ENCODE measurements around the gene ZNF518B. TPM values are rescaled to one million over a fixed set of nuclear protein-coding genes. Genes with fewer than 3 reads are reported as not detected.

Gene ZNF518B
- total RNA-seq, 1 donor from 2014 or later: 7.3 TPM

DNA sequence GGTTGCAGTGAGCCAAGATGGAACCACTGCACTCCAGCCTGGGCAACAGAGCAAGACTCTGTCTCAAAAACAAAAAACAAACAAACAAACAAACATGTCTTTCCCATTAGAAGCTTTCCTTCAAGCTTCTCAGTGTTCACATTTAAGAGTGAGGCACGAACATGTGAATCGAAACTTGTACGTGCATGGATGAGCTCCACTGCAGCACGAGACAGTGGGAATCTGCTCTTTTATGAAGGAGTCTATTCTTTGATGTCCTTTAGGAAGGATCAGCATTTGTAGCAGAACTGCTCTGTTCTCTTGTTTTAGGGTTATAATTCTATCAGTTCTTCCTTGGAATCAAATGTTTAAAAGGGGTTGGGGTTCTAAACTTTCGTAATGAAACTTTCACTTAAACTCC is 23.4 kb upstream of the ZNF518B start:
- H3K9me3 ChIP-seq: no peaks in the 10 kb centered on the region
- intact Hi-C loops (cut with DNase I): no loop called here

DNA sequence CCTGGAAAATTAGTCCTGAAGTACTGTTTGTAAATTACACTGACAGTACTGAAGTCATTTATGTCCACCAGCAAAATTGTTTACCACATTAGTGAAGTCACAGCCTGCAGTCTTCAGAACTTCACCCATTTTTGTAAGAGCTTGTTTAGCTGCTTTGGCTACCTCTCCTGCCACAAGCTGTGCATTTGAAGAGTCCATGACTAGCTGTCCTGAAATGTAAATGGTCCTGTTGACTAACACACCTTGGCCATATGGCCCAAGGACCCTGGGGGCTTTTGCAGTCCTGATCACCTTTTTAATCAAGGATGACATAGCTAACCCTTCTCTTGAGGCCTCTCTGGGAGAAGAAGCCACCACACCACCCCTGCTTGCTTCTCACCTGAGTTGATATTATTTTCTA is 21.4 kb upstream of the ZNF518B start:
- Histone ChIP-seq H3K4me3 (no peak overlapping the region), H3K36me3 (no peaks in the 10 kb centered on the region), H3K4me1 (no peaks in the 10 kb centered on the region), H3K27ac (no peak overlapping the region), H3K9me3 (no peaks in the 10 kb centered on the region), H3K27me3 (no peaks in the 10 kb centered on the region)
- DNase-seq (ENCODE audit: low spot score in 2 of 2): no peak
- TF ChIP-seq, protein P1, sequence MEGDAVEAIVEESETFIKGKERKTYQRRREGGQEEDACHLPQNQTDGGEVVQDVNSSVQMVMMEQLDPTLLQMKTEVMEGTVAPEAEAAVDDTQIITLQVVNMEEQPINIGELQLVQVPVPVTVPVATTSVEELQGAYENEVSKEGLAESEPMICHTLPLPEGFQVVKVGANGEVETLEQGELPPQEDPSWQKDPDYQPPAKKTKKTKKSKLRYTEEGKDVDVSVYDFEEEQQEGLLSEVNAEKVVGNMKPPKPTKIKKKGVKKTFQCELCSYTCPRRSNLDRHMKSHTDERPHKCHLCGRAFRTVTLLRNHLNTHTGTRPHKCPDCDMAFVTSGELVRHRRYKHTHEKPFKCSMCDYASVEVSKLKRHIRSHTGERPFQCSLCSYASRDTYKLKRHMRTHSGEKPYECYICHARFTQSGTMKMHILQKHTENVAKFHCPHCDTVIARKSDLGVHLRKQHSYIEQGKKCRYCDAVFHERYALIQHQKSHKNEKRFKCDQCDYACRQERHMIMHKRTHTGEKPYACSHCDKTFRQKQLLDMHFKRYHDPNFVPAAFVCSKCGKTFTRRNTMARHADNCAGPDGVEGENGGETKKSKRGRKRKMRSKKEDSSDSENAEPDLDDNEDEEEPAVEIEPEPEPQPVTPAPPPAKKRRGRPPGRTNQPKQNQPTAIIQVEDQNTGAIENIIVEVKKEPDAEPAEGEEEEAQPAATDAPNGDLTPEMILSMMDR (IDR thresholded peaks at IDR 0.05): no peak
- intact Hi-C loops (cut with DNase I): no loop called here

More for the DNA sequence above, 23.4 kb upstream of the ZNF518B start:
- no peak for DNase-seq (ENCODE audit: low spot score in 2 of 2)
- H3K27me3 ChIP-seq: no peaks in the 10 kb centered on the region
- no peaks in the 10 kb centered on the region for H3K4me1 ChIP-seq
- TF ChIP-seq, protein P1 (IDR thresholded peaks at IDR 0.05): no peak
- no peak overlapping the region for H3K27ac ChIP-seq
- H3K36me3 ChIP-seq: no peaks in the 10 kb centered on the region
- no peak overlapping the region for H3K4me3 ChIP-seq

DNA sequence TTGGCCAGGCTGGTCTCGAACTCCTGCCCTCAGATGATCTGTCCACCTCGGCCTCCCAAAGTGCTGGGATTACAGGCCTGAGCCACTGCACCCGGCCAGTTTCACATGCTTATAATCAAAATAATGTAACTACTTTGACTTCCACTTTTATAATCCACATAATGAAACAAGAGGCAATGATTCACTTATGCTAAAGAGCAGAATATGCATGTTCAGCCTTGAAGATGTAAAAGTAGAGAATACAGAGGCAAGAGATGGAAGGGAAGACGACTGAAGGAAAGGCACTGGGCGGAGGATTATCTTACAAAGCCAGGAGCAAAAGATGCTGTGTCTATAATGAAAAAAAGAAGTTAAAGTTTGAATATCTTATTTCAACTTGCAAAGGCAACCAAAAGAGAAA is 13.3 kb upstream of the ZNF518B start:
- Histone ChIP-seq H3K4me3 (no peak overlapping the region), H3K36me3 (no peaks in the 10 kb centered on the region), H3K9me3 (no peaks in the 10 kb centered on the region), H3K27me3 (no peaks in the 10 kb centered on the region), H3K27ac (no peak overlapping the region), H3K4me1 (no peaks in the 10 kb centered on the region)
- TF ChIP-seq, protein P1 (IDR thresholded peaks at IDR 0.05): no peak
- no peak for DNase-seq (ENCODE audit: low spot score in 2 of 2)
- intact Hi-C loops (cut with DNase I): no loop called here

DNA sequence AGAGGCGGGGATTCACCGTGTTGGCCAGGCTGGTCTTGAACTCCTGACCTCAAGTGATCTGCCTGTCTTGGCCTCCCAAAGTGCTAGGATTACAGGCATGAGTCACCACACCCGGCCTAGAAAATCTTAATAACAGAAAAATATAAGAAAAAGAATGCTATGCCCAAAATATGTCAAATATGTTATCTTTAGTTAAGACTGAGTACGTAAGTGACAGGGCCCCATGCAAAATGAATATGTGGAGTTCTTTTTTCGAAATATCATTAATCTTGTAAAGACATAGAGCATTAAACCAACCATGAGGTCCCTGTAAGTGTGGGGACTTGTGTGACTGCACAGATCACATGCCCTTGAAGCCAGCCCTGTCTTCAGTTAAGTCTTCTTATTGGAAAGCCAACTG is 8.9 kb upstream of the ZNF518B start:
- Histone ChIP-seq H3K9me3 (no peaks in the 10 kb centered on the region), H3K4me3 (no peak overlapping the region), H3K27me3 (no peaks in the 10 kb centered on the region), H3K4me1 (no peaks in the 10 kb centered on the region), H3K27ac (no peak overlapping the region), H3K36me3 (no peaks in the 10 kb centered on the region)
- DNase-seq (ENCODE audit: low spot score in 2 of 2): no peak
- TF ChIP-seq, protein P1 (IDR thresholded peaks at IDR 0.05): no peak
- intact Hi-C loops (cut with DNase I): no loop called here

DNA sequence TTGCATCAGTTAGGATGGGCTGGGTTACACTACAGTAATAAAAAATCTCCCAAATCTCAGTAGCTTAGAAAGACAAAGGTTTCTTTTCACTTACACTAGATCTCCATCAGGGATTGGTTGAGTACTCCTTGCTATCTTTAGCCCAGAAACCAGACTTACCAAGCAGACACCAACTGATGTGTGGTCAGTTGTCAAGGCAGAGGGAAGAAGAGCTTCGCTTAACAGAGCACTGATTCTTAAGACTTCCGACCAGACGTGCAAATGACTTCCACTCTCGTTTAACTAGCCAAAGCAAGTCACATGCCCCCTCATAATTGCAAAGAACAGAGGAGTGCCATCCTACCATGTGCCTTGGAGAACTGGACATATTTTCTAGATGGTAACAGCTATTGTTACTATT is 5.7 kb upstream of the ZNF518B start:
- Histone ChIP-seq H3K4me3 (no peak overlapping the region), H3K4me1 (no peaks in the 10 kb centered on the region), H3K27ac (no peak overlapping the region), H3K27me3 (no peaks in the 10 kb centered on the region), H3K36me3 (no peaks in the 10 kb centered on the region), H3K9me3 (no peaks in the 10 kb centered on the region)
- TF ChIP-seq, protein P1 (IDR thresholded peaks at IDR 0.05): no peak
- DNase-seq (ENCODE audit: low spot score in 2 of 2): no peak
- intact Hi-C loops (cut with DNase I): loop anchor here (5.0 kb wide), 1 partner anchor 89 kb away; no protein-coding TSS in a partner anchor

DNA sequence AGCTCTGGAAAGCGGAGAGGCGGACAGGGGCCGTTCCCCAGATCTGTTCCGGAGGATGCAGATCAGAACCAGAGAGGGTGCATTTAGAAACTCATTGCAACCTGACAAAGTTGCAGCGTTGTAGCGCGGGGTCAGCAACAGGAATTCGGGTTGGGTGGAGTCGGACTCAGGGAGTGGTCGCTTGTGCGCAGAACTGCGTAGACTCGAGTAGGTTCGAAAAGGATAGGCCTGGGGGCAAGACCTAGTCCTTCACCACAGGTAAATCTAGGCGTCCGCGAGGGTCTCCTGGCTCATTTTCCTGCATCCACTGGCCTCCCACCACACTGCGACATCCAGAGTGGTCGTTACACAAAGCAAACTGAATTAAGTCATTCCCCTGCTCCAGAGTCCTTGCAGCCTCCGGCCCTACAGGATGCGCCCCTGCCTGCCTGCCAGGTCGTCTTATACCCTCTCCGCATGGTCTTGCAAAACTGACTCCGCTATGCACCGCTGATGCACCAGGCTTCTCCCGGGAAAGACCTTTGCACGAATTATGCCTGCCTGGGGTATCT is 4.7 kb upstream of the ZNF518B start:
- TF ChIP-seq, protein P1 (IDR thresholded peaks at IDR 0.05): no peak

More for the DNA sequence above, 4.7 kb upstream of the ZNF518B start:
- no peaks in the 10 kb centered on the region for H3K9me3 ChIP-seq
- H3K27me3 ChIP-seq: no peaks in the 10 kb centered on the region
- peaks cover 0 to 3% of the 10 kb centered on the region in 2 donors for H3K4me1 ChIP-seq
- intact Hi-C loops (cut with DNase I): loop anchor here (5.0 kb wide), 1 partner anchor 90 kb away; no protein-coding TSS in a partner anchor
- H3K4me3 ChIP-seq: peak overlapping the region; percentile 44 to 53
- H3K27ac ChIP-seq: no peak overlapping the region
- no peaks in the 10 kb centered on the region for H3K36me3 ChIP-seq
- no peak for DNase-seq (ENCODE audit: low spot score in 2 of 2)
